ENCODE data around the gene CDKL1.

DNA sequence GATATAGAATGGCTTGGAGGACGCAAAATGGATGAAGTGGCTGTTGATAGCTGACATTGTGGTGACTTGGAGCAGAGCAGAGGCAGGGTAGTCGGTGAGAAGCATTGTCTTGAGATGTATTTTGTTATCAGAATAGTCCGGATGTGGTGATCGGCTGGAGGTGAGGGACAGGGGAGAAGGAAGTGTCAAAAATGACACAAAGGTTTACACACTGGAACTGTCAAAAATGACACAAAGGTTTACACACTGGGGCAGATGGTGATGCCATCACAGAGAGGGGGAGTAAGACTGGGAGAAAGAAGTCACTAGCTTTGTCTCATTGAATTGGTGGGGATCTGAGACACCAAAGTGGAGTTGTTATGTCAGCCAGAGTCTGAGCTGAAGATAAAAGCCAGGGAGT lies 30.1 kb downstream of the CDKL1 start:
- TF ChIP-seq, protein P1, sequence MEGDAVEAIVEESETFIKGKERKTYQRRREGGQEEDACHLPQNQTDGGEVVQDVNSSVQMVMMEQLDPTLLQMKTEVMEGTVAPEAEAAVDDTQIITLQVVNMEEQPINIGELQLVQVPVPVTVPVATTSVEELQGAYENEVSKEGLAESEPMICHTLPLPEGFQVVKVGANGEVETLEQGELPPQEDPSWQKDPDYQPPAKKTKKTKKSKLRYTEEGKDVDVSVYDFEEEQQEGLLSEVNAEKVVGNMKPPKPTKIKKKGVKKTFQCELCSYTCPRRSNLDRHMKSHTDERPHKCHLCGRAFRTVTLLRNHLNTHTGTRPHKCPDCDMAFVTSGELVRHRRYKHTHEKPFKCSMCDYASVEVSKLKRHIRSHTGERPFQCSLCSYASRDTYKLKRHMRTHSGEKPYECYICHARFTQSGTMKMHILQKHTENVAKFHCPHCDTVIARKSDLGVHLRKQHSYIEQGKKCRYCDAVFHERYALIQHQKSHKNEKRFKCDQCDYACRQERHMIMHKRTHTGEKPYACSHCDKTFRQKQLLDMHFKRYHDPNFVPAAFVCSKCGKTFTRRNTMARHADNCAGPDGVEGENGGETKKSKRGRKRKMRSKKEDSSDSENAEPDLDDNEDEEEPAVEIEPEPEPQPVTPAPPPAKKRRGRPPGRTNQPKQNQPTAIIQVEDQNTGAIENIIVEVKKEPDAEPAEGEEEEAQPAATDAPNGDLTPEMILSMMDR (conservative IDR thresholded peaks at IDR 0.05; ENCODE audit: low read depth, low read length) = no peak
- no peak for TF ChIP-seq EZH2 (IDR thresholded peaks at IDR 0.05; ENCODE audit: low read length, unreplicated experiment)
